IPS-NIHi7 (cell line): Measurements from ENCODE around the gene RGS6.
"Not testable (repeated sequence)": the region's sequence is repeated elsewhere in the genome, so short reads cannot be mapped to it uniquely, and the experiment has no call there.

Source experiments
- DNase-seq: peaks from one replicate; pipeline ENCODE4 v3.0.0; 2012; ENCODE audit warnings: mixed read lengths; ENCODE audit errors: extremely low spot score

Gene RGS6

DNA sequence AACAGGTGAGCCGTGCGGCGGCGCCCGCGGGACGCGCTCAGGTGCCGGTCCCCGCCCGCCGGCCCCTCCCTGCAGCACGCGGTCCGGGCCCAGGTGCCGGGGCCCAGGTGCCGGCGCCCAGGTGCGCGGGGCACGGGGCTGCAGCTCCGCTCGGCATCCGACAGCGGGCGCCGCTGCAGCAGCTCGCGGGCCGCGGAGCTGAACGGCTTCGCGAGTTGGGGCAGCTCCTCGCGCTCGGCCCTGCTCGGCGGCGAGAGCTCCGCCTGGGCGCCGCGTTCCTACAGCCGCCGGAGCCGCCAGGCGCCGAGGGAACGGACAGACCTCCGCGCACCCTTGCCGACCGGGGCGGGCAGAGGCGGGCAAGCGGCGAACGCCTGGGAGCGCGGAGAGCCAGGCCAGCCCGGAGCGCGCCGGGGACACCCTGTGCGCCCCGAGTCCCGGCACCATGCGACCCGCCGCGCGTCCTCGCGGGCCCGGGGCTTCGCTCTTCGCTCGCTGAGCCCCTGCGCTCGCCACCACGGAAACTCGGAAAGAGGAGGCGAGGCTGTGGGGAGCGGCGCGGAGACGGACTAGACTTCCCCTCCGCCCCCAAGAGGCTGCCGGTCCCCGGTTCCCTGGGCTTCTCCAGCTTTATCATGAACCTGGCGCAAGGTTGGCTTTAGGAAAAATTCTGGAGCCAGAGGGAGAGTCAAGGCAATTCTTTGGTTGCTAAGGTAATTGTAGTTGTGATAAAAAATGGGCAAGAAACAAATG is at the start of gene RGS6:
RGS6 (plus strand) TSS at position 201 of the 753 bp plus-strand sequence.
- peak; percentile 87 for DNase-seq

DNA sequence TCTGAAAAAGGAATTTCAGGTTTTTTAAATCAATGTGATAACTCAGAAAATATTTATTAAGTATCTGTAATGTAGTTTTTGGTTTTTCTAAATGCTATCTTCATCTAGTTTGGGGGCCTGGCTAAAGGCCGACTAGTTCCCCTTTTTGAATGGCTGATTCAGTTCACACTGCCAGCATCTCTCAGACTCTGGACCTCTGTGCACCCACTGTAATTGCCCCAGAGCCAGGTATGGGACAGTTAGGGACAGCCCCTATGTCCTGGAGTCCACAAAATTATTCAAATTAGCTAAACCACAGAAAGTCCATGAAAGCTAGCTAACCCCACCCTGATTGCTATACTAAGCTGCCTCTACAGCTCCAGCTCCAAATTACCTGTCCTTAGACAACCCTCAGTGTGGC is 49.1 kb upstream of the RGS6 start:
- DNase-seq: no peak

DNA sequence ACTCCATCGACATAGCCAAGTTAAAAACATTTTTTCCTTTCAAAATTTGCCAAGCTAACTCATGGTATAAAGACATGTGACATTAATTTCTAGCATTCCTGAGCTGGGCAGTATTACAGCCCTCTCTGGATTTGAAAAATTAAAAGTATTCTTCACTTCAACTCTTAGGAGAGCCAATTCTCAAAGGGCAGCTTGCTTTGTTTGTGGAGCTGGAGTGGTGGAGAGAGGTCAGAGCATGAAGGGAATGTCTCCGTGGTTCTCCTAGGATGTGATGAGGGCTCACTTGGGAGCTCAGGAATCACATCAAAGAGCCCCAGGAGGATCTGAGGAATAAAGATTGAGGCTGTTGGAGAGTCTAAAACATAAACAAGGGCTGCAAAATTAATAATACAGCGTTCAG is 46.9 kb upstream of the RGS6 start:
- DNase-seq: no peak

DNA sequence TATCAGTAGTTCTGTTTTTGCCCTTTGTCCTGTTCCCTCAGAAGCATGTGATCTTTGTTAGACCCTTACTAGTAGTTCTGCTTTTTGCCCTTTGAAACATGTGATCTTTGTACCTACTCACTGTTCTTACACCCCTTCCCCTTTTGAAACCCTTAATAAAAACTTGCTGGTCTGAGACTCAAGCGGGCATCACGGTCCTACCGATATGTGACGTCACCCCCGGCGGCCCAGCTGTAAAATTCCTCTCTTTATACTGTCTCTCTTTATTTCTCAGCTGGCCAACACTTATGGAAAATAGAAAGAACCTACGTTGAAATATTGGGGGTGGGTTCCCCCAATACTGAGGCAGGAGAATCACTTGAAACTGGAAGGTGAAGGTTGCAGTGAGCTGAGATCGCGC is 44.4 kb upstream of the RGS6 start:
- DNase-seq: not testable (repeated sequence)

DNA sequence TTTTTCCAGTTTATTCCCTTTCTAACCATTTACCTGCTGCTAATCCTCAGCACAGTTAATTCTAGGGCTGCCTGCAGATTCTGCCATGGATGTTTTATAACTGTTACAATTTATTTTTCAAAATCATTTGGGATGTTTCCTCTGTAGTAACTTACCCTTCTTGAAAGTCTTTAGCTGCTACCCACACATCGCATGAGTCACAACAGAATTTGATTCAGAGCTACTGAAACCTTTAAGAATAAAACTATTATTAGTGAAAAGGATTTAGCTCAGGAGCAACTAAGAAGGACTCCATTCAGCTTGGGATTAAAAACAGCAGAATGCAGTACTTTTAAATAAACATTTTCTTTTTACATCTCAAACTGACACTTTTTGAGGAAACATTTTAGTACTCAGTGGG is 41.7 kb upstream of the RGS6 start:
- DNase-seq: no peak

DNA sequence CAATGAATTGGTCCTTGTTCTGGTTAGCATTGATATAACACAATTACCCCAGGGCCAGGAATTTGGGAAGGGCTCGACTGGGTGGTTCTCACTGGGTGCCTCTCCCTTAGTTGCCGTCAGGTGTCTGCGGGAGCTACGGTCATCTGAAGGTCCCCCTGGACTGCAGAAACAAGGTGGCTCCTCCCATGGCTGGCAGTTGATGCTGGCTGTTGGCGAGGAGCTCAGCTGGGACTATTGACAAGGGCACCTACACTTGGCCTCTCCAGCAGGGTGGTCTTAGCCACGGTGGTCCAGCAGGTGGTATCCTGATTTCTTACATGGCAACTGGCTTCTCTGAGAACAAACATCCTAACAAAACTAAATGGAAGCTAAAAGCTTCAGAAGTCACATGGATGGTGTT is 41.0 kb upstream of the RGS6 start:
- no peak for DNase-seq

DNA sequence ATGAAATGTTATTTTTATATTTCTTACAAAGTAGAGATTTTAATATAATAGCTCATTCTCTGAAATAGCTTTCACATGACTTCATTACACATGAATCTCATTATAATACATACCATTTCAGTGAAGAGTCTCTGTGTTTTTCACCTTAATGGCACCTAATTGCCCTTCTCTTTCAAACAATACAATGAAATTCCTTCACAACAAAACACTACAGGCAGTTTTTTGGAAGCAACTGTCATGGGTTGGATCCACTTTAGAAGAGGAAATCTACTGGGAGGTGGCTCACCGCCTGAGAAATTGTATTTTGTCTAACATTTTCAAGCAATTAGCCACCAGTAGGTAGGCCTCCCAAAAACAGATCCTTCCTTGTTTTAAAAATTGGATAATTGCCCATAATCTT is 40.3 kb upstream of the RGS6 start:
- DNase-seq: no peak

DNA sequence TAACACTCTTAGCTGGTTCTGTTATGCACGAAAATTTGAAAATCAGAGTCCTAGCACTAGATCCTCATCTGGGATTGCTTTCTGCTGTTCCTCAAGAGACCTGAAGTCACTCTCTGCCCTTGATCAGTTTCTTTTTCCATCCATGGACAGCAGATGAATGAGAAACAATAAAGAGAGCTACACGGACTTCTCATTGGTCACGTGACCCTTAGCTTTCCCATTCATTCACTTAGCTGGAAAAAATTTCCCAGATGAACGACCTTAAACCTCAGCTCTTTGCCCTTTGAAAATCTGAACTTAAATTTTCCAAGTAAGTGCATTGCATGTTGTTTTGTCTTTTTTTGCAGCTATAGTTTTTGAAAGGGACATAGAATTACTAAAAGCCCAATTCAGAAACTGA is 27.2 kb upstream of the RGS6 start:
- DNase-seq: no peak

DNA sequence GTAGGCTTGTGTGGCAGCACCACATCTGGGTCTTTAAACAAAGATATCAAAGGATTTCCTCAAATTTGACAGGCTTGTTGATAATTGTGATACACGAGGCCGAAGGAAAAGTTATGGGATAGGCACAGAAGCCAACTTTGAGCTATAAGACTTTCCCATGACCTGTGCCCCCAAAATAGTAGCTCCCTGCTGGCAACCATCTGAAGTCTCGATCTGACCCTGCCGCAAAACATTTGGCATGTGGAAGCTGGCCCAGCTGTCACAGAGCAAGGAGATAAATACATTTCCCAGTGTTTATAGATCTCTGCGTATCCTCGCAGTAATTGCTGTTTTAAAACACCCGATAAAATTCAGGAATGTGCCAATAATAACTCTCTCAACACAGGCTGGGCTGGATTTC is 26.4 kb upstream of the RGS6 start:
- no peak for DNase-seq

DNA sequence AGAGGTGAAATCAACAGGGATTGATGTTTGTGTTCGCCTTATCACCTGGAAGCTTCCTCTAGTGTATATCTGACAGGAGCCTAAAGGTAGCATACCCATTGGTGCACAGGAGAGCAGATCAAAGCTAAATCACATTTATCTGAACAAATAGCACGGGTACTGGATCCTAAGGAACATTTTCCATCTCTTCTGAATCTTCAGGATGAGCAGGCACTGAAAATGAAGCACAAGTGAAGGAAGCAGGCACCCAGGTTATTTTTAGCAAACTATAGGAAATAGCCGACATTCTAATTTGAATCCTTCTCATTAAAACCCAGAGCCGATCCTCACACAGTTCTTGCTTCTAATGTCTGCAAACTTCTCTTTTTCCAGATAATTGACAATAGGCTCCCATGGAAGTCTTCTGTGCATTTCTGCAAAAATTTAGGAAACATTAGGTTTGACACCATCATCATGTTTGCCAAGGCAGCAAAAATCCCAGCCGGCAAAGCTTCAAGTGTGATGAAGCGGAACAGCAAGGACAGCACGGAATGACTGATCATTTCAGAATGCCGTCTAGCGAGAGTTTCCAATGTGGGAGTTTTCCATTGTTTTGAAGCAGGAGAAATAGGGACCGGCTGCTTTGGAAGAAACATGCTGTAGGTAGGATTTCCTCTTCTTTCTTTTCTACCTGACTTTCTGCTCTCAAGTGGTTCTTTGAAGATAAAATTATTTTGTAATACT is 24.3 kb upstream of the RGS6 start:
- no peak for DNase-seq

DNA sequence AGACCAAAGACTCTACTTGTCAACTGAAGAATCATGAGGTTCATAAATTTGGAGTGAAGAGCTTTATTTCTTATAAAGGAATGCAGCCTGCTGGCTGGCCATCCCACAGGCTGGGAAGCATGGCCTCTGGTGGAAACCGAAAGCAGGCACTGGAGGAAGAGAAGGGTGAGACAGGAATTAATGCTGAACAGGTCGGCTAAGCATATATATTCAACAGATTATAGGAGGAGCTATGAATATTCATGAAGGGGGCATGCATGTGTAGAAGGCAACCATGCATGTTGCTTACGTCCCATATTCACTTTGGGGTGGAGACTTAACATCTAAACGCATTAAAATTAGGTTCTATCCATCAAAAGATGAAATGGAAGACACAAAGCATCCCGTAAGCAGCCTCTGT is 20.6 kb upstream of the RGS6 start:
- no peak for DNase-seq

DNA sequence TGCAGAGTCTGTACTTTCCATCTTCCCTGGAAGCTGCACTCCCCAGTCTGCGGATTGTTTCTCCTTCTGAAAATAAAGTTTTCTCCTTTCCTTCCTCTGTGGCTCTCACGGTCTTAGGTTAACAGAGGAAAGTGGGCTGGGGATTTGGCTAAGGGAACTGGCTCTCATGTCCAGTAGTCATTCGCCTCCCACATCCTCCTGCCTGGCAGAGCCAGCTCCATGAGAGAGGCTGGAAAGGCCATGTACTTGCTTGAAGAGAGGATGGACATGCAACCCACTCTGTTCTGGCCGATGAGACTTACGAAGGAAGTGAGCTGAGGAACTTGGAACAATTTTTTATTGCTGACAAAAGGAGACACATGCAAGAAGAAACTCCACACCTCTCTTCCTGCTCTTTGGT is 18.9 kb upstream of the RGS6 start:
- no peak for DNase-seq

DNA sequence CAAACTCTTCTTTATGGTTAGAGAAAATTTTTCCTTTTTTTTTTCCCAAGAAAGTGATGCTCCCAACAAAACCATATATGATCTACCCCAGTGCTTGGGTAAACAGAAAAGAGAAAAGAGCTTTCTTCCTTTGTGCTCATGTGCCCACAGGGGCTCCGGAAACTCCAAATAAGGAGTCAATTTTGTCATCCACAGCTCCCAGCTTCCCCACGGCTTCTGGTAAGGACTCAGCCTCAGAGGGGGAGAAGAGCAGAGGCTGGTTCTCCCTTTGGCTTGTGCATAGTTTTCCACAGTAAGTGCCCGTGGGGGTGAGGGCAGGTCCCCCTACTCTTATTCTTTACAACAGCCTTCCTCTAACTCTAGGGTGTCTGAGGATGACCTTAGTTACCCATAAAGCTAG is 13.3 kb upstream of the RGS6 start:
- DNase-seq: peak; percentile 43

DNA sequence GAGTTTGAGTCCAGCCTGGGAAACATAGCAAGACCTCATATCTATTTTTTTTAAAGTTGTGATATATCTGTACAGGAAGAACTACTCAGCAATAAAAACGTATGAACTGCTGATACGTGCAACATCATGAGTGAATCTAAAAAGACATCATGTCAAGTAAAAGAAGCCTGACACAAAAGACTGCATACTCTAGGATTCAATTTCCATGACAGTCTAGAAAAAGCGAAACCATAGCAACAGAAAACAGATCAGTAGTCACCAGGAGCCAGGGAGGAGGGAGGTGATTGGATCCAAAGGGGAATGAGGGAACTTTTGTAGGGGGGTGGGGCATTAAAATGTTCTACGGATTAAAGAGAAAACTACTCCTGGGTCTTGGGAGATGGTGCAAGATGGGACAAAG is 8.7 kb upstream of the RGS6 start:
- DNase-seq: no peak

DNA sequence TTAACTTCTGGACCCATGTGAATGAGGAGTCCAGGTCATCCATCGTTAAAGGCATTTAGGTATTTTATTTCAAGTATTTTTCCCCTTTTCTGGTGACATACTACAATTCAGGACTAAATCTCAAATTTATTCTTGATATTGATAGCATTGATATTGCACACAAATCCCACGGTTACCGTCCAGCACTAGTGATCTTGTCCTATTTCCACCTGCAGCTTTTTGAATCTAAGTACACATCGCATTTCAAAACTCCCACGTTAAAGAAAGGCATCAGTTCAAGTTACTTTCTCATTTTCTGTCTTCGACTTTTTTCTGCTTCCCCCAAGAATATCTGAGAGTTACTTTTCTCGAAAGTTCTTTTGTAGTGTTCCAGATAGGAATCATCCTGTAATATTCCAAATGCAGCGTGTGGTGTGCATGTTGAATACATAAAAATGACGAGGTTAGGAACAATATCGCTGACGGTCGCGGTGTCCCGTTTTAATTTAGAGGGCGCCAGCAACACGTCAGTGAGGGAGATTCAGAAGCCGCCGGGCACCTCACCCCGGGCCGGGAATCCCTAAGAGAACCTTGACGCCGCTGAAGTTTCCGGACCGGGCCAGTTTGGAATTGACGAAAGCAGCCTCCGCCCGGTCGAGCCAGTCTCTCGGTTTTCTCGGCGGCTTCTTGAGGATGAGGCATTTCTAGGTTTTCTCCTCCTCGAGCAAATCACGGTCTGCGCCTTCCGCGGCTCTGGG is 569 bp upstream of the RGS6 start:
- no peak for DNase-seq

DNA sequence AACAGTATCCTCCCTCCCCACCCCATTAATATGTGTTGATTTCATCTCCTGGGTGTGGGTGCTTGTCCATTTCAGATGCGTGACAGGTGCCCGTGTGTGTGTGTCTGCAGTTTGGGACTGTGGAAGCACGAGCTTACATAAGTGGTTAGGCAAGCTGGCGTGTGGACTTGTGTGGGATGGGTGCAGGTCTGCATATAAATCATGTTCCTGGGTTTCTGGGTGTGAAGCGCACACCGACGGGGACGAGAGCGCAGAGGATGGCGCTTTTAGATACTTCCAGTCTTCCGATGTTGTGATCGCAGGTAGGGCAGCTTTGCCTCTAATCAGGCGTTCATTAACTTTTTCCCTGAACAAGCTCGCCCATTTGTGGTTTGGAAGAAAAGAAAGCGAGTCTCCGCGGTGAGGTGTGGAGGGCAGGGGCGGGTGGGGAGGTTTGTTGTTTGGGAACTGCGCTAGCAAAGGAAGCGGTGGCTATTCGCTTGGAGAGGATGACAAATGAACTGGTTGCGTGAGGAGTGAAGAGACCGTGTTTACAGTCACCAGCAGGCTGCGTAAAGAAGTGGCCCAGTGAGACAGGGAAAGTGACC is 865 bp downstream of the RGS6 start:
- peak; percentile 40 for DNase-seq

DNA sequence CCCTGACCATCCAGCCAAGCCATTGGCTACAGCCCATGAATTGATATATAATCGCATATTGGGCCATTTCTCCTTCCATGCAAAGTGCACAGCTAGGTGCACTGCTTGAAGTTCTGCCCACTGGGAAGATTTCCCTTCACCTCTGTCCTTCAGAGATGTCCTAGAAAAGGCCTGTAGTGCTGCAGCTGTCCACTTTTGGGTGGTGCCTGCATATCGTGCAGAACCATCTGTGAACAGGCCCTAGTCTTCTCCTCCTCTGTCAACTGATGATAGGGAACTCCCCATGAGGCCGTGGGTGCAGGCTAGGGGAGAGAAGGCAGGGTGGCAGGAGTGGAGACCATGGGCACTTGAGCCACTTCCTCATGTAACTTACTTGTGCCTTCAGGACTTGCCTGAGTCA is 6.0 kb downstream of the RGS6 start:
- not testable (repeated sequence) for DNase-seq

DNA sequence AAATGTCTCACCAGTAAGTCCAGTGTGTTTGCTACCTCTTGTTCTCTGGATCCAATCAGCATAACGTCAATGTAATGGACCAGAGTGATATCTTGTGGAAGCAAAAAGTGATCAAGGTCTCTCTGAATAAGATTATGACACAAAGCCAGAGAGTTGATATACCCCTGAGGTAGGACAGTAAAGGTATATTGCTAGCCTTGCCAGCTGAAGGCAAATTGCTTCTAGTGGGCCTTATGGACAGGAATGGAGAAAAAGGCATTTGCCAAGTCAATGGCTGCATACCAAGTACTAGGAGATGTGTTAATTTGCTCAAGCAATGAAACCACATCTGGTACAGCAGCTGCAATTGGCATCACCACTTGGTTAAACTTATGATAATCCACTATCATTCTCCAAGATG is 7.1 kb downstream of the RGS6 start:
- not testable (repeated sequence) for DNase-seq

DNA sequence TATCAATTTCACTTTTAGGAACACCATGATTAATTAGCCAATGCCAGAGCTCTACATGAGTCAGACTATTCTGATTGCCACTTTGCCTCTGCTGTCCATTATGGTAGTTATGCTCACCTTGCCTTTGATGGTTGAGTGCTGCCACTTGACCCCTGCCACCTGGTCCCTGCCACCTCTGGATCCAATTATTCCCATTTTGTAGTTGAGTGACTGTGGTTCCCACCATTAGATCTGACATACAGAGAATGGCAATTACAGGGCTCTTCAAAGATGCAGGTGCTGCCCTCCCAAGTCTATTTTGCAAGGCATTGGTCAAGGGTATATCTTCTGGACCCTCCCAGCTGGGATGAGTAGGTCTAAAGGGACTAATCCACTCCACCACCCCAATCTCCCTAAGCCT is 8.3 kb downstream of the RGS6 start:
- DNase-seq: not testable (repeated sequence)

DNA sequence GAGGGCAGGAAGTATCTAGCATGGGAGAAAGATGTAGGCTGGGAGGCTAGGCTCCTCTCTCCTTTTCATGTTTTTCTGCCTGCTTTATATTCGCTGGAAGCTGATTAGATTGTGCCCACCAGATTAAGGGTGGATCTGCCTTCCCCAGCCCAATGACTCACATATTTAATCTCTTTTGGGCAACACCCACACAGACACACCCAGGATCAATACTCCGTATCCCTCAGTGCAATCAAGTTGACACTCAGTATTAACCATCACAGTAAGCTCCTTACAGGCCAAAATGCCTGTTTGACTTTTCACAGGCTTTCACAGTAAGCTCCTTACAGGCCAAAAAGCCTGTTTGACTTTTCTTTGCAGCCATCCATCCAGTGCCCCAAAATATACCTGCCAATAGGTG is 9.4 kb downstream of the RGS6 start:
- not testable (repeated sequence) for DNase-seq

DNA sequence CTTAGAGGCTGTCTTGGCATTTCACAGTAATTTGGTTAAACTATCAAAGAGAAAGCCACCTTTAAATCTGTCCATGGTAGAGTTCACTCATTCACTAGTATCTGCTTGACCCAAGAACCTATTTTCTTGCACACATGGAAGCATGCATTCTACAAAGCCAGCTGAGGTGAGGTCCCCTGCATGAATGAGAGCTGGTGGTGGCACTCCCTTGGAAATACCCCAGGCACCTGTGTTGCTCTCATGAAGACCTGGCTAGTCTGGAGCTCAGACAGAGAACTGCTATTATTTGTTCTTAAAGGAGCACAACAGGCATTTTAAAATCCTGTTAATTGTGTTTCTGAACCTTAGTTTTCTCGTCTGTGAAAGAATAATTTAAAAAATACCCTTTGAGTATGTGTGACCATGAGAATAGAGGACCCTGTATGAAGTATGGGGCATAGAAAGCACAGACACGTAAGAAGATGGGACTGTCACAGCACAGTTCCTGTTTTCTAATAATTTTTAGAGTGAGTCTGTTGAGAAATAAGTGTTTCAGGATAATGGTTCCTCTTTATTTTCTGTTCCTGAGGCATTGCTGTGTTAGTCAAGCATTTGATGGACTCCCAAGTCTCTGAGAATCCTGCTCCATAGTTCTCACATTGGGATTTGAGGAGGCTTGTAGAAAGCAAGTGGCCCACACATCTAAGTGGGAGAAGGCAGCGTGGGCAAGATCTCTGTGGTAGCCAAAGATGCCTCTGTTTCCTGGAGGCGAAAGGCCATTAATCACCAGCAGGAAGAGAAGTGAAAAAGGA is 10.9 kb downstream of the RGS6 start:
- DNase-seq: no peak

DNA sequence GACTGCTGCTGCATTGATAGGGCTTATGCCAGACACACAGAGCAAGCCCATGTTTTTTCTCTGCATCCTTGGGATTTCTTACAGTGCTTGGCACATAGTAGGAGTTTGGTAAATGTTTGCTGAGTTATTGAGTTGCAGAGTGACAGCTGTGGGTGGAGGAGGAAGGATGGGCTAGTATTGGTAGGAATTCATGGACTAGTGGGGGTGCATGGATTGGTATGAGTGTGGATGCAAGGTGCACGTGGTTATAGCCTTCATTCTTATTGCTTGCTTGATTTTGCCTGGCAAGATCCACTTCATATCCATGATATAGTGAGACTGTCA is 11.4 kb downstream of the RGS6 start:
- no peak for DNase-seq
